GM23338 (cell line): ENCODE measurements around the gene UBE2F. TPM values are rescaled to one million over a fixed set of nuclear protein-coding genes. Genes with fewer than 3 reads are reported as not detected.

Experiments
- ATAC-seq: fragments of 200-7000 bp; cut with Tn5 transposase; 3 replicates; pipeline ENCODE4 v1.9.1; 2020
- DNase-seq: peaks from one replicate; pipeline ENCODE4 v3.0.0-alpha.2; 2015; ENCODE audit warnings: low spot score
- H2AFZ ChIP-seq: fragments of 200-600 bp; sonication (generic); 2 replicates; pipeline ENCODE4 v1.8.0; 2016; ENCODE audit warnings: antibody characterized with exemption, mild to moderate bottlenecking, moderate library complexity
- H3F3A ChIP-seq: fragments of 200-600 bp; sonication (generic); replicated peaks from 2 replicates; pipeline ENCODE4 v1.8.0; 2017; ENCODE audit warnings: antibody characterized with exemption, mixed run types, low read depth
- H3K27ac ChIP-seq: fragments of 200-600 bp; sonication (generic); 2 replicates; pipeline ENCODE4 v1.6.1; 2016; ENCODE audit warnings: low read depth
- H3K27me3 ChIP-seq: fragments of 200-600 bp; sonication (generic); 2 replicates; pipeline ENCODE4 v1.8.0; 2016; ENCODE audit warnings: mild to moderate bottlenecking, mixed run types, moderate library complexity; ENCODE audit not compliant: insufficient read depth
- H3K36me3 ChIP-seq: fragments of 200-600 bp; sonication (generic); 2 replicates; pipeline ENCODE4 v1.8.0; 2016; ENCODE audit warnings: mild to moderate bottlenecking; ENCODE audit not compliant: insufficient read depth
- H3K4me1 ChIP-seq: fragments of 200-600 bp; sonication (generic); 2 replicates; pipeline ENCODE4 v1.8.0; 2016; ENCODE audit warnings: mild to moderate bottlenecking, moderate library complexity; ENCODE audit not compliant: insufficient read depth
- H3K4me2 ChIP-seq: fragments of 200-600 bp; sonication (generic); 2 replicates; pipeline ENCODE4 v1.7.1; 2017; ENCODE audit warnings: mixed run types
- H3K4me3 ChIP-seq: fragments of 200-600 bp; sonication (generic); 2 replicates; pipeline ENCODE4 v1.6.1; 2016; ENCODE audit warnings: mixed run types
- H3K79me2 ChIP-seq: fragments of 200-600 bp; sonication (generic); replicated peaks from 2 replicates; pipeline ENCODE4 v1.8.0; 2017; ENCODE audit warnings: mild to moderate bottlenecking; ENCODE audit not compliant: insufficient read depth
- H3K9me2 ChIP-seq: fragments of 200-600 bp; sonication (generic); 2 replicates; pipeline ENCODE4 v1.8.0; 2017; ENCODE audit not compliant: insufficient read depth
- H4K20me1 ChIP-seq: fragments of 200-600 bp; sonication (generic); replicated peaks from 2 replicates; pipeline ENCODE4 v1.8.0; 2017; ENCODE audit warnings: mild to moderate bottlenecking; ENCODE audit not compliant: insufficient read depth
- H3K27ac Mint-ChIP-seq: 2 replicates; pipeline ENCODE4 v1.8.0; 2020; ENCODE audit warnings: inconsistent platforms, mild to moderate bottlenecking, moderate library complexity, mixed read lengths
- H3K27me3 Mint-ChIP-seq: 3 replicates; pipeline ENCODE4 v1.8.0; 2022; ENCODE audit warnings: low read depth, mild to moderate bottlenecking, moderate library complexity, mixed read lengths, inconsistent platforms; ENCODE audit not compliant: insufficient read depth, poor library complexity
- H3K36me3 Mint-ChIP-seq: 3 replicates; pipeline ENCODE4 v1.8.0; 2021; ENCODE audit warnings: low read depth, mild to moderate bottlenecking, inconsistent platforms, moderate library complexity, mixed read lengths
- H3K4me1 Mint-ChIP-seq: 3 replicates; pipeline ENCODE4 v1.8.0; 2020; ENCODE audit warnings: mild to moderate bottlenecking, inconsistent platforms, mixed read lengths
- H3K4me3 Mint-ChIP-seq: 3 replicates; pipeline ENCODE4 v1.8.0; 2021; ENCODE audit warnings: moderate library complexity, mild to moderate bottlenecking, inconsistent platforms, mixed read lengths
- H3K9me3 Mint-ChIP-seq: 3 replicates; pipeline ENCODE4 v1.8.0; 2020; ENCODE audit warnings: moderate library complexity, mild to moderate bottlenecking, inconsistent platforms, mixed read lengths
- CREB1 ChIP-seq: fragments of 250-450 bp; sonication (Bioruptor Pico); IDR thresholded peaks from 2 replicates; pipeline ENCODE4 v1.5.0; 2020; ENCODE audit warnings: low read depth, mild to moderate bottlenecking, moderate library complexity
- EZH2phosphoT487 ChIP-seq: fragments of 200-600 bp; sonication (generic); IDR thresholded peaks from one replicate; pipeline ENCODE4 v1.8.1; 2018; ENCODE audit warnings: antibody characterized with exemption; ENCODE audit not compliant: unreplicated experiment
- NANOG ChIP-seq: IDR thresholded peaks from 2 replicates; pipeline ENCODE4 v1.6.1; 2016; ENCODE audit warnings: antibody characterized with exemption, borderline replicate concordance
- STAT1 ChIP-seq: IDR thresholded peaks from one replicate; pipeline ENCODE4 v1.6.1; 2016; ENCODE audit warnings: antibody characterized with exemption; ENCODE audit not compliant: unreplicated experiment
- ZNF114 ChIP-seq: fragments of 250-450 bp; sonication (Bioruptor Pico); IDR thresholded peaks from 2 replicates; pipeline ENCODE4 v1.5.0; 2020; ENCODE audit warnings: mild to moderate bottlenecking, moderate library complexity
- ZNF331 ChIP-seq: fragments of 250-450 bp; sonication (Bioruptor Pico); IDR thresholded peaks from 2 replicates; pipeline ENCODE4 v1.5.0; 2020; ENCODE audit warnings: low read depth, mild to moderate bottlenecking, moderate library complexity
- polyA plus RNA-seq: library from polyadenylated mRNA; unstranded; fragments of >200 nt; fragmentation: Nextera tagmentation; extraction: Ambion mirVana; gene quantifications from 2 replicates; pipeline ENCODE4 v1.2.1, GENCODE V29; 2016
- total RNA-seq: library from RNA; depleted of rRNA; stranded (reverse); fragments of >200 nt; shearing (Covaris generic); gene quantifications from 2 replicates; pipeline ENCODE4 v1.2.3, GENCODE V29; 2014
- TF ChIP-seq, protein P1 (sequence below), 2 experiments: fragments of 200-600 bp in 1 of 2; sonication (generic) in 1 of 2; conservative IDR thresholded peaks; 2 replicates each; pipeline versions ENCODE4 v1.5.1 to v1.6.1; 2016 to 2017; ENCODE audit warnings: antibody characterized with exemption in 2 of 2, low read depth in 2 of 2, mild to moderate bottlenecking in 2 of 2, moderate library complexity in 1 of 2
- TF ChIP-seq, protein P2 (sequence below): IDR thresholded peaks from 2 replicates; pipeline ENCODE4 v1.6.1; 2016; ENCODE audit warnings: antibody characterized with exemption
- TF ChIP-seq, protein P3 (sequence below): IDR thresholded peaks from one replicate; pipeline ENCODE4 v1.6.1; 2018; ENCODE audit warnings: antibody characterized with exemption; ENCODE audit not compliant: unreplicated experiment

Gene UBE2F
- total and polyA plus RNA-seq, 2 experiments from 2014 or later, result 98.2 to 106 TPM

DNA sequence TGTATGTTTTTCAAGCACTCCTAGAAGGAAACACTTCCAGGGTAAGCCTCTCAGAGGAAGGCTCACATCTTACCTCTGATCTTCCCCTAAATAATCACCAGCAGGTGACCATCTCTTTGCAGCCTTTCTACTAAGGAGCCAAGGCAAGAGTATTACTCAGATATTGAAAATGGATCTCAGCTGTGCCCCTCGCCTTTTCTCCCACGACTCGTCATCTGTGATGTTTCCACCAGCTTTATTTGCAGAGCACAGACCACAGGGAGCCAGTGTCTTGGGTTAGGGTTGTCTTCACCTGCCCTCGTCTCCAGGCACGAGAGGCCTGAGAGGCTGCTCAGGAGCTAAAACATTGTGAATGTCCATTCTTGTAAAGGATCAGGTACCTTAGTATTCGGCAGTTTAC is 77.0 kb downstream of the UBE2F start (continued):
- no peak for TF ChIP-seq ZNF114
- no peak for TF ChIP-seq CREB1 (CRISPR knock-in tag)
- TF ChIP-seq ZNF331, result no peak
- TF ChIP-seq, protein P1, sequence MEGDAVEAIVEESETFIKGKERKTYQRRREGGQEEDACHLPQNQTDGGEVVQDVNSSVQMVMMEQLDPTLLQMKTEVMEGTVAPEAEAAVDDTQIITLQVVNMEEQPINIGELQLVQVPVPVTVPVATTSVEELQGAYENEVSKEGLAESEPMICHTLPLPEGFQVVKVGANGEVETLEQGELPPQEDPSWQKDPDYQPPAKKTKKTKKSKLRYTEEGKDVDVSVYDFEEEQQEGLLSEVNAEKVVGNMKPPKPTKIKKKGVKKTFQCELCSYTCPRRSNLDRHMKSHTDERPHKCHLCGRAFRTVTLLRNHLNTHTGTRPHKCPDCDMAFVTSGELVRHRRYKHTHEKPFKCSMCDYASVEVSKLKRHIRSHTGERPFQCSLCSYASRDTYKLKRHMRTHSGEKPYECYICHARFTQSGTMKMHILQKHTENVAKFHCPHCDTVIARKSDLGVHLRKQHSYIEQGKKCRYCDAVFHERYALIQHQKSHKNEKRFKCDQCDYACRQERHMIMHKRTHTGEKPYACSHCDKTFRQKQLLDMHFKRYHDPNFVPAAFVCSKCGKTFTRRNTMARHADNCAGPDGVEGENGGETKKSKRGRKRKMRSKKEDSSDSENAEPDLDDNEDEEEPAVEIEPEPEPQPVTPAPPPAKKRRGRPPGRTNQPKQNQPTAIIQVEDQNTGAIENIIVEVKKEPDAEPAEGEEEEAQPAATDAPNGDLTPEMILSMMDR (conservative IDR thresholded peaks at IDR 0.05; ENCODE audit: low read depth in 2 of 2), result no peak
- TF ChIP-seq NANOG, result no peak
- TF ChIP-seq, protein P2, sequence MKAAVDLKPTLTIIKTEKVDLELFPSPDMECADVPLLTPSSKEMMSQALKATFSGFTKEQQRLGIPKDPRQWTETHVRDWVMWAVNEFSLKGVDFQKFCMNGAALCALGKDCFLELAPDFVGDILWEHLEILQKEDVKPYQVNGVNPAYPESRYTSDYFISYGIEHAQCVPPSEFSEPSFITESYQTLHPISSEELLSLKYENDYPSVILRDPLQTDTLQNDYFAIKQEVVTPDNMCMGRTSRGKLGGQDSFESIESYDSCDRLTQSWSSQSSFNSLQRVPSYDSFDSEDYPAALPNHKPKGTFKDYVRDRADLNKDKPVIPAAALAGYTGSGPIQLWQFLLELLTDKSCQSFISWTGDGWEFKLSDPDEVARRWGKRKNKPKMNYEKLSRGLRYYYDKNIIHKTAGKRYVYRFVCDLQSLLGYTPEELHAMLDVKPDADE, result no peak
- TF ChIP-seq EZH2phosphoT487, result no peak
- TF ChIP-seq, protein P3, sequence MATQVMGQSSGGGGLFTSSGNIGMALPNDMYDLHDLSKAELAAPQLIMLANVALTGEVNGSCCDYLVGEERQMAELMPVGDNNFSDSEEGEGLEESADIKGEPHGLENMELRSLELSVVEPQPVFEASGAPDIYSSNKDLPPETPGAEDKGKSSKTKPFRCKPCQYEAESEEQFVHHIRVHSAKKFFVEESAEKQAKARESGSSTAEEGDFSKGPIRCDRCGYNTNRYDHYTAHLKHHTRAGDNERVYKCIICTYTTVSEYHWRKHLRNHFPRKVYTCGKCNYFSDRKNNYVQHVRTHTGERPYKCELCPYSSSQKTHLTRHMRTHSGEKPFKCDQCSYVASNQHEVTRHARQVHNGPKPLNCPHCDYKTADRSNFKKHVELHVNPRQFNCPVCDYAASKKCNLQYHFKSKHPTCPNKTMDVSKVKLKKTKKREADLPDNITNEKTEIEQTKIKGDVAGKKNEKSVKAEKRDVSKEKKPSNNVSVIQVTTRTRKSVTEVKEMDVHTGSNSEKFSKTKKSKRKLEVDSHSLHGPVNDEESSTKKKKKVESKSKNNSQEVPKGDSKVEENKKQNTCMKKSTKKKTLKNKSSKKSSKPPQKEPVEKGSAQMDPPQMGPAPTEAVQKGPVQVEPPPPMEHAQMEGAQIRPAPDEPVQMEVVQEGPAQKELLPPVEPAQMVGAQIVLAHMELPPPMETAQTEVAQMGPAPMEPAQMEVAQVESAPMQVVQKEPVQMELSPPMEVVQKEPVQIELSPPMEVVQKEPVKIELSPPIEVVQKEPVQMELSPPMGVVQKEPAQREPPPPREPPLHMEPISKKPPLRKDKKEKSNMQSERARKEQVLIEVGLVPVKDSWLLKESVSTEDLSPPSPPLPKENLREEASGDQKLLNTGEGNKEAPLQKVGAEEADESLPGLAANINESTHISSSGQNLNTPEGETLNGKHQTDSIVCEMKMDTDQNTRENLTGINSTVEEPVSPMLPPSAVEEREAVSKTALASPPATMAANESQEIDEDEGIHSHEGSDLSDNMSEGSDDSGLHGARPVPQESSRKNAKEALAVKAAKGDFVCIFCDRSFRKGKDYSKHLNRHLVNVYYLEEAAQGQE, result no peak

DNA sequence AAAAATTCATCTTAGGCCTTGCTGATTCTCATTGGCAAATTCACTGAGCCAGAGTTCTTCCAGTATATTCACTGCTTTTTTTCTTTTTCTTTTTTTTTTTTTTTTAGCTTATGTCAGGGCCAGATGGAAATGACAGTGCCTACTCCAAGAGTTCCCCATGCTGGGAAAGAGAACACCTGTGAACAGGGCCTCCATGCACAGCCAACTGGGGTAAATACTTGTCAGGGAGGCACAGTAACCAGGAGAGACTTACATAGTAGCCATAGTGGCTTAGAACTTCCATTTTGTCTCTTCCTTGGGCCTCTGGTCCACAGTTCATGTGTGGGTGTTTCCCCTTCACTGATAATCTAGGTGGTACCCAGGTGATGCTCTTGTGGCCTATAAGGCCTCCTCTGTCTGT is 78.8 kb downstream of the UBE2F start:
- H3K27ac ChIP-seq, result no peak overlapping the region
- H3K4me3 ChIP-seq, result no peak overlapping the region
- H3K4me2 ChIP-seq, result no peak overlapping the region
- H3K79me2 ChIP-seq, result no peaks in the 10 kb centered on the region
- no peaks in the 10 kb centered on the region for H4K20me1 ChIP-seq
- H3K4me3 Mint-ChIP-seq, result no peak overlapping the region
- no peak overlapping the region for H3K27ac Mint-ChIP-seq
- peaks cover 35% of the 10 kb centered on the region; the same call in 2 of the 3 replicates for H3K36me3 Mint-ChIP-seq
- peaks cover 8% of the 10 kb centered on the region; the same call in 1 of the 2 replicates for H3K36me3 ChIP-seq
- H3K9me3 Mint-ChIP-seq, result peaks cover 21% of the 10 kb centered on the region; the same call in 2 of the 3 replicates
- ATAC-seq, result no peak
- H3K4me1 Mint-ChIP-seq, result no peaks in the 10 kb centered on the region
- H2AFZ ChIP-seq, result no peak overlapping the region
- H3K4me1 ChIP-seq, result no peaks in the 10 kb centered on the region
- H3K27me3 Mint-ChIP-seq, result no peaks in the 10 kb centered on the region
- H3F3A ChIP-seq, result no peaks in the 10 kb centered on the region
- H3K27me3 ChIP-seq, result no peaks in the 10 kb centered on the region
- no peaks in the 10 kb centered on the region for H3K9me2 ChIP-seq
- no peak for DNase-seq
- no peak for TF ChIP-seq ZNF331
- no peak for TF ChIP-seq STAT1
- TF ChIP-seq, protein P3, result no peak
- TF ChIP-seq ZNF114, result no peak
- TF ChIP-seq EZH2phosphoT487, result no peak
